Tibial nerve (tissue), 4 donors: Measurements from ENCODE around the gene TBC1D9.

Source experiments
- CTCF ChIP-seq, 5 experiments: fragments of 200-600 bp in 3 of 5; fragments of 450-650 bp in 2 of 5; sonication (generic) in 3 of 5; IDR thresholded peaks; one replicate each; pipeline ENCODE4 v1.5.1; 2016 to 2019; ENCODE audit warnings: antibody characterized with exemption in 5 of 5, mild to moderate bottlenecking in 3 of 5, moderate library complexity in 2 of 5
- EP300 ChIP-seq, 2 donors: sonication (generic); formaldehyde crosslinking; IDR thresholded peaks; one replicate each; pipeline ENCODE4 v1.6.1; 2017; ENCODE audit warnings: antibody characterized with exemption in 2 of 2, mild to moderate bottlenecking in 1 of 2
- POLR2A ChIP-seq, 2 donors: fragments of 450-650 bp; IDR thresholded peaks; one replicate each; pipeline ENCODE4 v1.6.1; 2017; ENCODE audit warnings: antibody characterized with exemption in 2 of 2, mild to moderate bottlenecking in 2 of 2, moderate library complexity in 2 of 2

GRCh38 chr4:140603286-140603685, 152.9 kb downstream of the TBC1D9 start:
- TF ChIP-seq CTCF (IDR thresholded peaks at IDR 0.05): no peak
- TF ChIP-seq EP300 (IDR thresholded peaks at IDR 0.05): no peak
- TF ChIP-seq POLR2A (IDR thresholded peaks at IDR 0.05): no peak
